Inflammatory macrophage treated with lipopolysaccharide for 4 hours (primary cell): ENCODE measurements around the gene LSP1.

Experiments used
- DNase-seq: peaks from one replicate; pipeline ENCODE4 v3.0.0-alpha.2; 2020

LSP1 gene

DNA sequence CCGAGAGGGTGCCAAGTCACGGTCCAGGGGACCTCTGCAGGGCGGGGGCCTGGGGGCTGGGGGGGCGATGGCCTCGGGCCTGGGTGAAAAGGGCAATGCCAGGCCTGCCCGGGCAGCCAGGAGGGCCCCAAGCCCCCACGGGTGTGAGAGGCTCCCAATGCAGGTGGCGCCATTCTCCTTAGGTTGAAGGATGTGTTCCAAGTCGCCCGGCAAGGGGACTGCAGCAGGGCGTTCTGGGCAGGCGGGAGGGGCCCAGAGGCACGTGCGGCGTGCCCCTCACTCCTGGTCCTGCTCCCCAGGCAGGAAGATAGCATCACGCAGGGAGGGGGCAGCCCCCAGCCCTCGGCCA lies 14.8 kb upstream of the LSP1 start:
- no peak for DNase-seq

DNA sequence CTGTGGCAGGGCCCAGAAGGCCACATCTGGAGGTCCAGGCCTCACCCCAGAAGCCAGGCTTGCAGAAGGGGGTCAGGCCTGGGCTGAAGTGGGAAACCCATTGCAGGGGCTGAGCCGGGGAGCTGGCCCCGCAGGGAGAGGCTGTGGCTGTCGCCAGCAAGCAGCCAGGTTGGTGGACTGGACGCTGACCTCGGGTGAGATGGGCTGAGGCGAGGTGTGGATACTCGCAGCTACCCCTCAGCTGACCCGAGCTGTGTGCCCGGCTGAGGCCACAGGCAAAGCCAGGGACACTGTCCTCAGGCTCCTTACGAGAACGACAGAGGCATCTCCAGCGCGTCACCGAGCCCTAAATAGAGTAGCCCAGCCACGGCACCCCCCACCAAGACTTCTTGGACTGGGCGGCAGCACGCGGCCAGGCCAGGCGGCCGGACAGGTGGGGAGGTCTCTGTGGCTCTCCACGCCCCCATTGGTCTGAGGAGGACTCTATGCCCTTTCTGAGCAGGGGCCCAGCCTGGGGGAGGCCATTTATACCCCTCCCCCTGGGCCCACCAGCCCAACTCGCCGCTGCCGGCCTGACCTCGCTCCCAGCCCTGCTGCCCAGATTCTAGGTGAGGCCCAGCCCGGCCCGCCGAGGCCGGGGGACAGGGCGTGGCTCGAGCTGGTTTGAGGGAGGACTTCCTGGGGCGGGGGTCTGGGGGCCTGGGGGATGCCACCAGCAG lies 14.3 kb upstream of the LSP1 start, which contains the start of gene TNNI2:
Gene TNNI2, plus strand, starts transcription at position 556 of the 719 bp plus-strand sequence. CDS start 716 bp downstream, outside the sequence.
- no peak for DNase-seq

DNA sequence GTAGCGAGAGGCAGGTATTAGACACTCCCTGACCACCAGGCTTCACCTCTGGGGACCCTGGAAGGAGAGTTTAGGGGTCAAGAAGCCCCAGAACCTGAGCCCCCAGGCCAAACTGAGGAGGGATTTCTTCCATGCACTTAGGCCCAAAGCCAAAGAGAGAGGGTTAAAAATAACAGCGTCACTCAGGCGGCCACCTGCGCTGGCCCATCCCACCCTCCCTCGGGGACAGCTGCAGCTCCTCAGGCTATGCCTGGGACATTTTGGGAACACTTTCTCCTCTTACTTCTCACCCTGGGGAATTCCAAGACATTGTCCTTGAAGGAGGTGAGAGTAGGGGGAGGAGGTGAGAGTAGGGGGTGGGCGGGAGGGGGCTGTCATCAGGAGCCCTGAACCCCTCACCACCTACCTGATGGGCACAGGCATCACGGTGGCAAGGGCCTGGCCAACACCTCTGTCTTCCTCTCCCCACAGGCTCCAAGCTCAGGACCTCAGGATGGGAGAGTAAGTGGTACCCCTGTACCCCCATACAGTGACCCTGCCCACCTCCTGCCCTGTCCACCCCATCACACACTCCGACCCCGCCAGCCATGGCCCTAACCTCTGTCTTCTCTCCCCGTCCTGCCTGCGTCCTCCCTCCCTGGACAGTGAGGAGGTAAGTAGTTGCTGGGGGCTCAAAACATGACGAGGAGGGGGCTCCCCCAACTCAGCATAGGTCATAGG lies 13.5 kb upstream of the LSP1 start:
- DNase-seq = no peak

DNA sequence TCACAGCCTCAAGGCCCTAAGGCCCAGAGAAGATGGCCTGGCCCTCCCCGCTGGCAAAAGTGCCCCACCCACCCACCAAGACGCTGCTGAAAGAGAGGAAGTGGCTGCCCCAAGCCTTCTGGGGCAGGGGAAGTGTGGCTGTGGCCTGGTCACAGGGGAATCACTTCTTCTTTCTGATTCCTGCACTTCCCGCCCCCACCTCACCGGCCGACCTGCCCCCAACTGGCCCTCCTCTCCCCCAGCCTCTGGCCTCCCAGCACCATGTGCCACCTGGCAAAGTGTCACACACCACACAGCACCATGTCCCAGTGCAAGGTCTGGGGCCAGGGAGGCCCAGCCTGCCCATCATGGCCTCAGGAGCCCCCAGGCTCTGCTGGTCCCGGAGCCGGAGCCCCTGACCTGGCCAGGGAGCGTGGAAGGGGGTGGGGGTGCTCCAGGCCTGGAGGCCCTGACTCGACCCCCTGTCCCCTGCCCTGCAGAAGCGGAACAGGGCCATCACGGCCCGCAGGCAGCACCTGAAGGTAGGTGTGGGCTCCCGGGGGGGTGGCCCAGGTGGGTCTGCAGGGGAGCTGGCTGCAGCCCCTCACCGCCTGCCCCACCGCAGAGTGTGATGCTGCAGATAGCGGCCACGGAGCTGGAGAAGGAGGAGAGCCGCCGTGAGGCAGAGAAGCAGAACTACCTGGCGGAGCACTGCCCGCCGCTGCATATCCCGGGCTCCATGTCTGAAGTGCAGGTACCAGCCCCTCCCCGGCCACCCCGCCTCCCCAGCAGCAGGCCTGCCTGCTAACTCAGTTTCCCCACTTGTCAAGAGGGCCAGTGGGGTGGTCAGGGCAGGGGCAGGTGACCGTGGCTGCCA lies 12.7 kb upstream of the LSP1 start:
- peak; percentile 93 for DNase-seq

DNA sequence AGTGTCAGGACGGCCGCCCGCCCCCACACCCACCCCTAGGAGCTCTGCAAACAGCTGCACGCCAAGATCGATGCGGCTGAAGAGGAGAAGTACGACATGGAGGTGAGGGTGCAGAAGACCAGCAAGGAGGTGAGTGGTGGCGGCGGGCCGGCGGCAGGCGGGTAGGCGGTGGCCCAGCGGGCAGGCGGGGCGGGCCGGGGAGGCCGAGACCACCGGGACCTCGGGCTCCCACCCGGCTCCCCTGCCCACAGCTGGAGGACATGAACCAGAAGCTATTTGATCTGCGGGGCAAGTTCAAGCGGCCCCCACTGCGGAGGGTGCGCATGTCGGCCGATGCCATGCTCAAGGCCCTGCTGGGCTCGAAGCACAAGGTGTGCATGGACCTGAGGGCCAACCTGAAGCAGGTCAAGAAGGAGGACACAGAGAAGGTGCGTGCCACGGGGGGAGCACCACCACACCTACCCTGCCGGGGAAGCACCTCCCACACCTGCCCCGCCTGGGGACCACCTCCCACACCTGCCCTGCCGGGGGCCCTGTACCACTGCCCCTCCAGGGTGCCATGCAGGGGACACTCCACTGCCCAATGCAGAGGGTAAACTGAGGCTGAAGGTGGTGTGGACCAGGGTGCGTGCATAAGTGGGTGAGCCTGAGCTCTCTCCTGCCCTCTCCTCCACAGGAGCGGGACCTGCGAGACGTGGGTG lies 12.0 kb upstream of the LSP1 start:
- no peak for DNase-seq

DNA sequence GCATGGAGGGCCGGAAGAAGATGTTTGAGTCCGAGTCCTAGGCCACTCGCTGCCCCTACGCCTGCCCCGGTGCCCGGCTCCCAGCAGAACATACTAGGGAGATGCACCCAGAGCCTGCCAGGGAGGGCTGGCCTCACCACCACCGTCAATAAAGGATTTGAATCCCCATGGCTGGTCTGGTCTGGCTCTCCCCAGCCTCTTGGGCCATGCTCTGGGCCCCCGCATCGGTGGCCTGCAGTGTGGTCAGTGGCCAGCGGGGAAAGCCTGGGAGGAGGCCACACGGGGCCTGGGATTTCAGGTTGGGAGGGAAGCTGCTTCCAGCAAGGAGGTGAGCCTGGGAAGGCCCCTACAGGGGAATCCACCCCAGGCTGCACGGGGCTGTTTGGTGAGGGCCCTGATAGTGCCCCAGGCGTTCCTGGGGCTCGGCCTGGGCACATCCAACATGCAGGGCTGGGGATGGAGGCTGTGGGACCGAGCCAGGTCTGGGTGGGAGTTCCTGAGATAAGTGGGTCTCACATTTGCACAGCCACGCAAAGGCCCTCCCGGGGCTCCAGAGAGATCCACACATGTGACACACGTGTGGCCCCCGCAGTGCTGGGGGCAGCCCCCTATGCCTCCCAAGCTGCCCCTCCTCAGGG lies 11.3 kb upstream of the LSP1 start:
- no peak for DNase-seq

DNA sequence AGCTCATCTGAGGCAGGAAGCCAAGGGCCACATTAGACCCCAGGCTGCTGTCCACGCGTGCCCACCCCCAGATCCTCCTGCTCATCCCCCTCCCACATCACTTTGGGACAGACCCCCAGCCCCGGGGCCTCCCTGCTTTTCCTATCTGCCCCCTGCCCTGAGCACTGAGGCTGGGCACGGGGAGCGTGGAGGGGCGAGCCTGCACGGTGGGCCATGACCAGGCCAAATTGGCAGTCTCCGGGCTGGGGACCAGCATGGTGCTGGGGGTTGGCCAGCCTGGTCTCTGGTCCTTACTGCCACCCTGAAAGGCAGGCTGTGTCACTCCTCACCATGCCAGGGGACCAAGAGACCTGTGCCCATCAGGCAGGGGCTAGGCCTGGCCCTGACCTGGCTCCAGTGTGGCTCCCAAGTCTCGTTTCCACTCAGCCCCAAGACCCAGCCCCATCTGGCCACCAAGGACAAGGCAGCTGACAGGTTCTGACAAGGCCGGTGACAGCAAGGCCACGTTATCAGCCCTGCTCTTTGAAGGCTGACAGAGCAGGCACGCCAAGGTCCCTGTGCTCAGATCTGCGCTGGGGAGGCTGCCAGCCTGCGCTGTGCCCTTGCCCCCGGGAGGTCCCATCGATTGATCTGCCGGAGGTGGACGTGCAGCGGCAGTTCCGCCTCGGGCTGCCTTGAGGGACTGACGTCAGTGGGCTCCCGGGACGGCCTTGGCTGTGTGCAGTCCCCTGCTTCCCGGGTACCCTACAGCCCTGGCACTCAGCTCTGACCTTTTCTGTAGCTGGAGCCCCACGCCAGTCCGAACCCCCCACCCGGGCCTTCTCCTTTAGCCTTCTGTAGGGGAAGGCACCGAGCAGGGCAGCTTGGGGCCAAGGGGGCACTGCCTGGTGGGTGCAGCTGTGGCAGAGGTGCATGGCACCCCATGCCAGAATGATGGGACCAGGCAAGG lies 10.5 kb upstream of the LSP1 start:
- DNase-seq = no peak

DNA sequence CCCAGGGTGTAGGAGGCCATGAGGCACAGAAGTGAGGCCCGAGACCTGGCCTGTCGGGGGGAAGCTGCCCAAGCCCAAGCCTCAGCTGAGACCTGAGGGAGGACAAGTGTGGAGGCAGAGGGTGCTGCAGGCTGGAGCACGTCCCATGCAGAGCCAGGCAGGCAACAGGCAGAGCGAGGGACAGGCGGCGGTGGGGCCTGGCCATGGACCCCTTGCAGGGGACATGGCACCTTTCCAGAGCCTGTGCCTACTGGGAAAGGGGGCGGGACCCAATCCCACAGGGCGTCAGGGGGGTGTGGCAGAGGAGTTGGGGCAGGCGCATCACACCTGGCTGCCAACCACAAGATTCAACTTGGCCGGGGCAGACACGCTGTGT lies 9.8 kb upstream of the LSP1 start:
- no peak for DNase-seq

DNA sequence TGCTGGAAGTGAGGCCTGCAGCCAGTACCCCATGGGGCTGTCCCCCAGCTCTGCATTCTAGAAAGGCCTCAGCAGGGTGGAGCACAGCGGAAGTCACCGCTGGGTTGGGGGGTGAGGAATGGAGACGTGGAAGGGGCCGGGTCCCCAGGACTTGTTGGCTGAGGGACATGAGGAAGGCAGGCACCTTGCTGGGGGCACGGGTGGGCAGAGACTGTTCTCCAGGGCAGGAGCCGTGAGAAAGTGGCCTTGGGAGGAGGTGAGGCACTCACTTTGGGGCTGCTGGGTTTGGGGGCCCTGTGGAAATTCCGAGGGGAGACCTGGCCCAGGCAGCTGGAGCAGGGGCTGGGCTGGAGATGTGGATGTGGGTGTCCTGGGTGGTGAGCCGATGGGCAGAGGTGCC lies 9.1 kb upstream of the LSP1 start:
- no peak for DNase-seq

DNA sequence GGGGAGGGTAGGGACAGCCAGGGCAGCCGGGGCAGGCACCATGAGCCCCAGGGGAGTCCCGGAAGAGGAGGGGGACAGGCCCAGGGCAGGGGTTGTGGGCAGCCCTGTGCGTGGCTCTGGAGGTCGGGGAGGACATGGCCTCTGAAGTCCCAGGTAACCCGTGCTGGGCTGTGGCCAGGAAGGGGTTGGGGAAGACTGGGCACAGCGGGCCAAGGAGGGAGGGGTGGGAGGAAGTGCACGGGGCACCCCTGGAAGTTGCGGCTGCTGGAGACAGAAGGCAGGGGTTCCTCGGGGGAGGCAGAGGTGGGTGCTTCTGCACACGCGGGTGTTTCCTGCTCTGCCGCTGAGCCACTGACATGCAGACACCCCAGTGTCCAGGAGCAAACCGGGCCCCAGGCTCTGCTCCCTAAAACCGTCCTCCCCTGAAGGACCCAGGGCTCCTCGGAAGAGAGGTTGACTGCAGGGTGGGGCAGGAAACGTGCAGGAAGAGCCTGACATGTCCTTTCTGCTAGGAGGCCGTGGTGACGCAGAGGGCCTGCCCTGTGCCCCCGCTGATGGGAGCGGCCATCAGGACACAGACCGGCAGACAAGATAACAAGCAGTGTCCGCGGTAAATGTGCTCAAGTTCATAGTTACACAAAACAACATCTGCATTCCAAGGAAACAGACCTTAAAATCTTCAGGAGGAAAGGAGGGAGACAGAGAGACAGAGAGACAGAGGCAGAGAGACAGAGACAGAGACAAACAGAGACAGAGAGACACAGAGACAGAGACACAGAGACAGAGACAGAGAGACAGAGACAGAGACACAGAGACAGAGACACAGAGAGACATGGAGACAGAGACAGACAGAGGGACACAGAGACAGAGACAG lies 8.4 kb upstream of the LSP1 start:
- DNase-seq = peak; percentile 72

DNA sequence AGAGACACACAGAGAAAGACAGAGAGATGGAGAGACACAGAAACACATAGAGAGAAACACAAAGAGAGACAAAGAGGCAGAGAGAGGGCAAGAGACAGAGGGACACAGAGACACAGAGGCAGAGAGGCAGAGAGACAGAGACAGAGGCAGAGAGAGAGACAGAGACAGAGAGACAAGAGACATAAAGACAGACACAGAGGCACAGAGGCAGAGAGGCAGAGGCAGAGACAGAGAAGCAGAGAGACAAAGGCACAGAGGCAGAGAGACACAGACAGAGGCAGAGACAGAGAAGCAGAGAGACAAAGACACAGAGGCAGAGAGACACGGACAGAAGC lies 7.8 kb upstream of the LSP1 start:
- no peak for DNase-seq

DNA sequence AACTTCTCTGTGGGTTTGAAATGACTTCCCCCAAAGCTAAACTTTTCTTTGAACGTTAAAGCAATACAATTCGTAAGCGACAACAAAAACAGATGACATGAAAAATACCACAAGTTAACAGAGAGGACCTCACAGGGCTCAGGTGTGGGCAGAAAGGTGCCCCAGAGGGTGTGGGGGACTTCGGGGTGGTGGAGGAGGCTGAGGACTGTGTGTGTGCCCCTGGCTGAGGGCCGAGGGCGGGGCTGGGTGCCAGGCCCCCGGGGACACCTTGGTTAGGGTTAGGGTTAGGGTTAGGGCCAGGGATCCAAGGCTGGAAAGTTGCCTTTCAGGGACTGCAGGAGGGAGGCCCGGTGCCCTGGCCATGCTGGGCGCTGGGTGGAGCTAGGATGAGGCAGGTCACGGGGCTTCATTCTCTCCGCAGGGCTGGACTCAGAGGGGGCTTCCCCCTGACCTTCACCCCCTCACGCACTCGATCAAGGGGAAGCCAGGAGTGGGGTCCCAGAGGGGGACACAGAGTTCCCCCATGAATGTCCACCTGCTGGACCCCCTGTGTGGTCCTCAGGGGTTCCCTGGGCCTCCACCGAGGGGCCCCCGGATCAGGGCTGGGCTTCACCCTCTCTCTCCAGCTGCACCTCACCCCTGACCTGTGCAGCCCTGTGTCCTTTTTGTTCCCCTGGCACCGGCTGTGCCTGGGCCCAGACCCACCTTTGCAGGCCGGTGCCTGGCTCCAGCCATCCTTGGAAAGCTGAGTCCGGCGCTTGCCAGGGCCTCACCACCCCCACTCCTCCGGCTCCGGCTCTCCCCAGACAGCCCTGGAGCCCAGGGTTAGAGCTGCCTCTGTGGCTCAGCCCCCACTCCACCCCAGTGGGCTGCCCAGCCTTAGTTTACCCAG lies 7.1 kb upstream of the LSP1 start:
- no peak for DNase-seq

DNA sequence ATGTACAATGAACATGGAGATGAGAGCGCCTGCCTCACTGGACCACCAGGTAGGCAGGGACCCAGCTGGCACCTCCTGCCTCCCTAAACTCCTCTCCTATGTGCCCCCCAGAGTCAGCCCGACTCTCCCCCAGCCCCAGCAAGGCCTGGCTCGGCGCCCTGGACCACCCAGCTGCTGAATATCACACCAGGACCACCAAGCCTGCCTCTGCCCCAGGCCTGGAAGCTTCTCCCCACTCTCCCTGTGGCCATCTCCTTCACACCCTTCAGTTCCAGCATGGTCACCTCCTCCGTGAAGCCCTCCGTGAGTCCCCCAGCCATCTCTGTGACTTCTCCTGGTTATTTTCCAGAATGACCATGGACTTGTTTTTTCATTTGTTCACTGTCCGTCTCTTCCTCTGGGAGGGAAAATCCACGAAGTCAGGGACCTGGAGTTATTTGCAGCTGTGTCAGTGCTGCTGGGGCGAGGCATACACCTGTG lies 6.4 kb upstream of the LSP1 start:
- no peak for DNase-seq

DNA sequence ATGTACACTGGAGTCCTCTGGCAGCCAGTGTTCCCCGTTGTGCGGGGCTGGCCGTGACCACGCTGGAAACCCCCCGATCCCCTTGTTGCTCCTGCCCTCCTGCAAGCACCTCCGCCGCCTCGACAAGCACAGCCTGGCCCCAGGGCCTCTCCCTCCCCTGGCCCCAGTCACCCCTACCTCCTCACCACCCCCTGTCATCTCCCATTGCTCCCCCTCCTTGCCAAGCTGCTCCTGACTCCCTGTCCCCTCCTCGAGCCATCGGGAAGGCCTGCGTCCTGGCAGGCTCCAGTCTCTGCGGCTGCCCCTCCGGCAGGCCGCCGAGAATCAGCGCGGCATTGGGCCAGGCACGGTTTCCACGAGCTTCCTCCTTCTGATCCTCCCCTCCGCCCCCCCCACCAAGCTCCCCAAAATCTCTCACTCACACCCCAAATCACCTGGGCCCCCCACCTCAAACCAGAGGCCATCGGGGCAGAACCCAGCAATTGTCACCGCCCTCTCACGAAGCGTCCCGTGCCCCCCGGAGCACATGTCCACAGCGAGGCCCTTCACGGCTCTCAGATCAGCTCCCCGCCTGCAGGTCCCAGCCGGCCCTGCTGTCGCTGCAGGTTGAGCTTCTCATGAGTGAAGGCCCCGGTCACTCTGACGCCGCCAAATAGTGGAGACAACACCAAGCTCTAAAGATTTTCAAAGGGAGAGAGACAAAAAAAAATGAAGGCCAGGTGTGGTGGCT lies 5.7 kb upstream of the LSP1 start:
- no peak for DNase-seq

DNA sequence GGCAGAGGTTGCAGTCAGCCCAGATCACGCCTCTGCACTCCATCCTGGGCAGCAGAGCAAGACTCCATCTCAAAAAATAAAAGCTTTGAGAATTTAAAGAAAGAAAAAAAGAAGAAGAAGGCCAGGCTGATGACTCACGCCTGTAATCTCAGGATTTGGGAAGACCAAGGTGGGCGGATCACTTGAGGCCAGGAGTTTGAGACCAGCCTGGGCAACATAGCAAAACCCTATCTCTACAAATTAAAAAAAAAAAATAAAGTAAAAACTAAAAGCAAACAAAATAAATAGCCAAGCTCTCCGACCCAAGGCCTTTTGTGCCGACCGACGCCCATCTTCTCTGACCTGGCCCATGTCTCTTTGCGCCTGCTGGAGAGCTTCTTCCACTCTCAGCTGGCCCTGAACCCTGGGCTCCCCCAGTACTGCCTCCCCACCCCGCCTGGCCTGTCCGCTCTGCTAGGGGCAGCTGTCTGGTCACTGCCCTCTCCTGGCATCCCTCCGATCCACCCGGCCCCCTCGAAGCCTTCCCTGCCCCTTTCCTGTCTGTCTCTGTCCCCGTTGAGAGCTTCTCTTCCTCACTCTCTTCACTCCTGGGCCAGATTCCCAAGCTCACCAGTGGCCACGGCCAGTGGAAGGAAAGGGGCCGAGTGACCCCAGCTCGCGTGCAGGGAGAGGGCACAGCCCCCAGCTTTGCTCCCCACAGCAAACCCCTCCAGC lies 4.8 kb upstream of the LSP1 start:
- peak; percentile 25 for DNase-seq

DNA sequence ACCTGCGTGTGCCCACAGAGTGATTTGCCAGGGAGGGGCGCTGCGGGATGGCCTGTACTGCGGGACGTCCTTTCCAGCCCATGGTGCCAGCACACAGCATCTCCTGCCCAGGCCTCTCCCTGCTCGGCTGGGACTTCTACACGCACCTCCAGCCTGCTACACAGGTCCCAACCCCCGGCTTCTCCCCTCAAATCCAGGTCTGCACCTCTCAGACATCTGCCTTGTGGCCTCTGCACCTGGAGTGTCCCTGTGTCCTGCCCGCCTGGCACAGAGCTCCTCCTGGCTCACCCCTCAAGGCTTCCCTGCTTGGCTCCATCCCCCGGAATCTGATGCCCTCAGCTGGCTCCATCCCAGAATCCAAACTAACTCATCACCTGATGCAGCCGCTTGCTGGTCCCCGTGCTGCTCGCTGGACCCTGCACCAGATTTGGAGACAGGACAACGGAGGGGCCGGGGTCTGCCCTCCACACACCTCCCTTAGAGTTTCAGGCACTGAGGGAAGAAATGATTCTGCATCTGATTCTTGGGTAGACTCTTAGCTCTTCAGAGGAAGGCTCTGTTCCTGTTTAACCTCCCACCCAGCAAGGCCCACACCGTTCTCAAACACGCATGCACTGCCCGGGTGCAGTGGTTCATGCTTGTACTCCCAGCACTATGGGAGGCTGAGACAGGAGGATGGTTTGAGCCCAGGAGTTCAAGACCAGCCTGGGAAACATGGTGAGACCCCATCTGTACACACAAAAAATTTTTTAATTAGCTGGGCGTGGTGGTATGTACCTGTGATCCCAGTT lies 4.0 kb upstream of the LSP1 start:
- DNase-seq = peak; percentile 47
